OCI-LY1 (cell line): ENCODE results near the gene FLYWCH1.

Experiments
- H2AFZ ChIP-seq: fragments of 200-600 bp; sonication (generic), shearing (Covaris generic); 2 replicates; pipeline ENCODE4 v1.6.0; 2014; ENCODE audit warnings: antibody characterized with exemption, mild to moderate bottlenecking, low read length
- H3F3A ChIP-seq: fragments of 200-600 bp; sonication (generic), shearing (Covaris generic); 2 replicates; pipeline ENCODE4 v1.6.0; 2014; ENCODE audit warnings: mild to moderate bottlenecking, antibody characterized with exemption, low read length, moderate library complexity; ENCODE audit not compliant: insufficient read depth
- H3K27ac ChIP-seq: fragments of 200-600 bp; sonication (generic); 2 replicates; pipeline ENCODE4 v1.5.1; 2014; ENCODE audit warnings: low read length, mixed run types, mild to moderate bottlenecking, low read depth; ENCODE audit not compliant: poor library complexity, severe bottlenecking
- H3K27me3 ChIP-seq: fragments of 200-600 bp; sonication (generic); 2 replicates; pipeline ENCODE4 v1.6.0; 2014; ENCODE audit warnings: antibody characterized with exemption, mild to moderate bottlenecking, low read length, moderate library complexity; ENCODE audit not compliant: insufficient read depth
- H3K36me3 ChIP-seq: fragments of 200-600 bp; sonication (generic); 2 replicates; pipeline ENCODE4 v1.6.1; 2014; ENCODE audit warnings: mild to moderate bottlenecking, antibody characterized with exemption, low read length, moderate library complexity, mixed read lengths; ENCODE audit not compliant: insufficient read depth
- H3K4me1 ChIP-seq: fragments of 200-600 bp; sonication (generic); 2 replicates; pipeline ENCODE4 v1.5.1; 2014; ENCODE audit warnings: mild to moderate bottlenecking, low read length, moderate library complexity; ENCODE audit not compliant: insufficient read depth, severe bottlenecking
- H3K4me2 ChIP-seq: fragments of 200-600 bp; sonication (generic), shearing (Covaris generic); 2 replicates; pipeline ENCODE4 v1.6.1; 2014; ENCODE audit warnings: low read length
- H3K4me3 ChIP-seq: fragments of 200-600 bp; sonication (generic); 2 replicates; pipeline ENCODE4 v1.5.1; 2014; ENCODE audit warnings: low read length, low read depth, mild to moderate bottlenecking, mixed read lengths; ENCODE audit not compliant: poor library complexity, severe bottlenecking
- H3K79me2 ChIP-seq: fragments of 200-600 bp; shearing (Covaris generic); 2 replicates; pipeline ENCODE4 v1.6.1; 2016; ENCODE audit warnings: mixed run types, low read length, mixed read lengths; ENCODE audit not compliant: insufficient read depth
- H3K9ac ChIP-seq: fragments of 200-600 bp; sonication (generic), shearing (Covaris generic); 2 replicates; pipeline ENCODE4 v1.6.1; 2014; ENCODE audit warnings: mild to moderate bottlenecking, low read length, mixed read lengths
- H3K9me2 ChIP-seq: fragments of 200-600 bp; sonication (generic), shearing (Covaris generic); 2 replicates; pipeline ENCODE4 v1.6.1; 2014; ENCODE audit warnings: low read depth, mild to moderate bottlenecking, low read length, mixed read lengths
- H3K9me3 ChIP-seq: fragments of 200-600 bp; shearing (Covaris generic); 2 replicates; pipeline ENCODE4 v1.6.1; 2014; ENCODE audit warnings: low read length, mixed read lengths
- H4K20me1 ChIP-seq: fragments of 200-600 bp; sonication (generic), shearing (Covaris generic); 2 replicates; pipeline ENCODE4 v1.6.0; 2016; ENCODE audit warnings: mild to moderate bottlenecking, low read length; ENCODE audit not compliant: insufficient read depth
- CTCF ChIP-seq: fragments of 200-600 bp; sonication (generic), shearing (Covaris generic); IDR thresholded peaks from 2 replicates; pipeline ENCODE4 v1.5.1; 2017; ENCODE audit warnings: mild to moderate bottlenecking, antibody characterized with exemption, low read length, moderate library complexity, mixed read lengths
- EZH2 ChIP-seq: fragments of 200-600 bp; sonication (generic), shearing (Covaris generic); IDR thresholded peaks from 2 replicates; pipeline ENCODE4 v1.8.0; 2017; ENCODE audit warnings: borderline replicate concordance, mixed run types, mild to moderate bottlenecking, antibody characterized with exemption, low read length, moderate library complexity, mixed read lengths

The FLYWCH1 gene

GRCh38 chr16:2977440-2977839, 65.7 kb downstream of the FLYWCH1 start:
- no peak overlapping the region for H3K27ac ChIP-seq
- H3K4me2 ChIP-seq = peak overlapping the region; percentile 40
- H3K27me3 ChIP-seq = no peaks in the 10 kb centered on the region
- H2AFZ ChIP-seq = no peak overlapping the region
- no peaks in the 10 kb centered on the region for H3K9me2 ChIP-seq
- no peaks in the 10 kb centered on the region for H4K20me1 ChIP-seq
- peaks cover 59% of the 10 kb centered on the region for H3K36me3 ChIP-seq
- H3K4me3 ChIP-seq = no peak overlapping the region
- peaks cover 3% of the 10 kb centered on the region; the same call in 1 of the 2 replicates for H3K79me2 ChIP-seq
- TF ChIP-seq CTCF = no peak
- TF ChIP-seq EZH2 = no peak
- no peaks in the 10 kb centered on the region for H3K9me3 ChIP-seq
- H3K9ac ChIP-seq = no peak overlapping the region; the same call in 1 of the 2 replicates
- H3F3A ChIP-seq = no peaks in the 10 kb centered on the region
- peaks cover 53% of the 10 kb centered on the region for H3K4me1 ChIP-seq

GRCh38 chr16:2979669-2980226, 68.0 kb downstream of the FLYWCH1 start:
- Histone ChIP-seq H3K4me1 (peaks cover 57% of the 10 kb centered on the region), H3K9me3 (no peaks in the 10 kb centered on the region), H3F3A (no peaks in the 10 kb centered on the region), H3K9me2 (no peaks in the 10 kb centered on the region), H3K79me2 (peaks cover 3% of the 10 kb centered on the region; the same call in 1 of the 2 replicates), H3K9ac (peak overlapping the region; percentile 91), H3K36me3 (peaks cover 36% of the 10 kb centered on the region), H3K27ac (peak overlapping the region; percentile 61), H3K4me2 (peak overlapping the region; percentile 85), H3K4me3 (peak overlapping the region; percentile 96), H2AFZ (no peak overlapping the region), H4K20me1 (no peaks in the 10 kb centered on the region), H3K27me3 (no peaks in the 10 kb centered on the region)
- TF ChIP-seq CTCF (no peak), EZH2 (no peak)

- no peaks in the 10 kb centered on the region for H3F3A ChIP-seq
- peak within 1 kb of the TSS; percentile 85 for H3K4me2 ChIP-seq
- H3K9me2 ChIP-seq = no peaks in the 10 kb centered on the region
- TF ChIP-seq CTCF (no peak), EZH2 (no peak)
- H3K9ac ChIP-seq = peak within 1 kb of the TSS; percentile 91
- H4K20me1 ChIP-seq = no peaks in the 10 kb centered on the region
- H3K4me3 ChIP-seq = peak within 1 kb of the TSS; percentile 96
- no peaks in the 10 kb centered on the region for H3K9me3 ChIP-seq
- peak within 1 kb of the TSS; percentile 61 for H3K27ac ChIP-seq
- H3K79me2 ChIP-seq = peaks cover 3% of the 10 kb centered on the region; the same call in 1 of the 2 replicates
- H3K36me3 ChIP-seq = peaks cover 29% of the 10 kb centered on the region
- H3K4me1 ChIP-seq = peaks cover 52% of the 10 kb centered on the region
- no peaks in the 10 kb centered on the region for H3K27me3 ChIP-seq
- no peak within 1 kb of the TSS for H2AFZ ChIP-seq
Observed at GRCh38 chr16:2980227-2981176, 68.8 kb downstream of the FLYWCH1 start, which contains the start of gene PKMYT1. PKMYT1 (minus strand) TSS chr16:2980446; CDS start chr16:2979657, 789 bp downstream.
